ENCODE data around the gene FIGN.

- no peak for TF ChIP-seq EZH2 (IDR thresholded peaks at IDR 0.05)
- no peak for TF ChIP-seq EZH2phosphoT487 (IDR thresholded peaks at IDR 0.05)
- no peak for TF ChIP-seq CTCF (IDR thresholded peaks at IDR 0.05)
Observed at GRCh38 chr2:163669506-163669905, 66.3 kb downstream of the FIGN start.

Data from neural progenitor cell (in vitro differentiated cells).